NB4 (cell line): ENCODE data around the gene PARL.

Experiments used
- MYC ChIP-seq: IDR thresholded peaks from 2 replicates; pipeline ENCODE4 v1.6.1; 2011; ENCODE audit warnings: low read depth, low read length
- POLR2A ChIP-seq: IDR thresholded peaks from 2 replicates; pipeline ENCODE4 v1.6.1; 2011; ENCODE audit warnings: mild to moderate bottlenecking; ENCODE audit not compliant: insufficient read length; ENCODE audit errors: extremely low read depth
- TF ChIP-seq, protein P1 (sequence below): IDR thresholded peaks from one replicate; pipeline ENCODE4 v1.5.1; 2012; ENCODE audit warnings: low read depth, low read length

DNA sequence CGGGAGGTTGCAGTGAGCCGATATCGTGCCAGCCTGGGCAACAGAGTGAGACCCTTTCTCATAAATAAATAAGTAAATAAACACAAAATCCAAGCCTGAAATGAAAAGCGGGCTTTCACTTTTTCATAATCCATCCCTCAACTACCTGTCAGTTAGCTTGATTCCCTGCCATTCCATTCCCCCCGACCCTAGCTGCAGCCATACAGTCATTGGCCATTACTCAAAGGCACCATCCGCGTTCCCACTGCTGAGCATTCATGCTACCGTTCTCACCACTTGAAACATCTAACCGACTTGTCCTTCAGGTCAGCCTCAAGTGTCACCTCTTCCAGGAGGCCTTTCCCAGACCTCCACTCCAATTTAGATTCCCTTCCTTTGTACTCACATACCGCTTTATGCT lies 1.1 kb upstream of the PARL start:
- TF ChIP-seq, protein P1, sequence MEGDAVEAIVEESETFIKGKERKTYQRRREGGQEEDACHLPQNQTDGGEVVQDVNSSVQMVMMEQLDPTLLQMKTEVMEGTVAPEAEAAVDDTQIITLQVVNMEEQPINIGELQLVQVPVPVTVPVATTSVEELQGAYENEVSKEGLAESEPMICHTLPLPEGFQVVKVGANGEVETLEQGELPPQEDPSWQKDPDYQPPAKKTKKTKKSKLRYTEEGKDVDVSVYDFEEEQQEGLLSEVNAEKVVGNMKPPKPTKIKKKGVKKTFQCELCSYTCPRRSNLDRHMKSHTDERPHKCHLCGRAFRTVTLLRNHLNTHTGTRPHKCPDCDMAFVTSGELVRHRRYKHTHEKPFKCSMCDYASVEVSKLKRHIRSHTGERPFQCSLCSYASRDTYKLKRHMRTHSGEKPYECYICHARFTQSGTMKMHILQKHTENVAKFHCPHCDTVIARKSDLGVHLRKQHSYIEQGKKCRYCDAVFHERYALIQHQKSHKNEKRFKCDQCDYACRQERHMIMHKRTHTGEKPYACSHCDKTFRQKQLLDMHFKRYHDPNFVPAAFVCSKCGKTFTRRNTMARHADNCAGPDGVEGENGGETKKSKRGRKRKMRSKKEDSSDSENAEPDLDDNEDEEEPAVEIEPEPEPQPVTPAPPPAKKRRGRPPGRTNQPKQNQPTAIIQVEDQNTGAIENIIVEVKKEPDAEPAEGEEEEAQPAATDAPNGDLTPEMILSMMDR, result no peak
- TF ChIP-seq POLR2A (no peak), MYC (no peak)
